GM06990 (cell line): ENCODE results near the gene FAM20C.
"Not testable (repeated sequence)": the region's sequence is repeated elsewhere in the genome, so short reads cannot be mapped to it uniquely, and the experiment has no call there.

Source experiments
- DNase-seq: peaks from one replicate; pipeline ENCODE4 v3.0.0-alpha.2; 2011; ENCODE audit not compliant: insufficient read length; ENCODE audit errors: extremely low read depth
- H3K27me3 ChIP-seq: replicated peaks from 2 replicates; pipeline ENCODE4 v1.6.0; 2011; ENCODE audit warnings: low read length; ENCODE audit not compliant: control insufficient read depth, insufficient read depth
- H3K36me3 ChIP-seq: 2 replicates; pipeline ENCODE4 v1.5.1; 2011; ENCODE audit warnings: low read length; ENCODE audit not compliant: control insufficient read depth, insufficient read depth
- H3K4me3 ChIP-seq: replicated peaks from 2 replicates; pipeline ENCODE4 v1.5.1; 2011; ENCODE audit warnings: low read depth, mild to moderate bottlenecking, control low read depth, low read length
- TF ChIP-seq, protein P1 (sequence below): IDR thresholded peaks from 2 replicates; pipeline ENCODE4 v1.5.1; 2011; ENCODE audit warnings: low read length, control low read depth, mild to moderate bottlenecking, inconsistent platforms; ENCODE audit not compliant: insufficient read depth, poor library complexity, severe bottlenecking

FAM20C gene

DNA sequence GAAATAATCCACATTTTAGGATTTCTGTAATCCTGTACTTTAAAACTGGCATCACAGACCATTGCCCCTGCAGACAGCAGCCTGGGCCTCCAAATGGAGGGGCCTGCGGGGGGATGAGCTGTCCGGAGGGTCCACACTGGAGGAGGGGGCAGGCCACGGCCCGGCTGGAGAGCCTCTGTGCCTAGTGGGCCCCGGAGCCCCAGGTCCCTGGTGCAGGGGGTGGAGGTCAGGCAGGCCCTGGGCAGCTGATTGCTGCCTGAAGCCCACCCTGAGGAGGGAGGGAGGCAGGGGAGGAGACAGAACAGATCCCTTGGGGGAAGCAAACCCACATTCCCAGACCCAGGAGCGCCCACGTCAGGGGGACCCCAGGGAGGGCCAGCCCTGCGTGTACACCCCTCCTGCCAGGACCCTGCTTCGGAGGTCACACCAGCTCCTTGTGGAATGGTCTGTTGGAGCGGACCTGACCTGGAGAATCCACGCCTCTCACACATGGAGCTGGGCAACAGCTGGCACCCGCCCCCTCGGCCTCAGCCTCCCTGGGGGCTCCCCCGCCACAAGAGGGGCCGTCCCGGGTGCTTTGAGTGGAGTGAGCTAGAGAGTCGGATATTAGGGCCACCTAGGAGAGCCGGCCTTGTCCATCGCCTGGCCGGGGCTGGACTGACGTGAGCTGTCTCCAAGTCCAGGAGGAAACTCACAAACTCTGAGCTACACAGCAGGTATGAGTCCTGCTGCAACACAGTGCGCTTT is 12.2 kb upstream of the FAM20C start:
- no peaks in the 10 kb centered on the region for H3K36me3 ChIP-seq
- H3K27me3 ChIP-seq = no peaks in the 10 kb centered on the region; the same call in 1 of the 2 replicates
- DNase-seq = no peak
- TF ChIP-seq, protein P1, sequence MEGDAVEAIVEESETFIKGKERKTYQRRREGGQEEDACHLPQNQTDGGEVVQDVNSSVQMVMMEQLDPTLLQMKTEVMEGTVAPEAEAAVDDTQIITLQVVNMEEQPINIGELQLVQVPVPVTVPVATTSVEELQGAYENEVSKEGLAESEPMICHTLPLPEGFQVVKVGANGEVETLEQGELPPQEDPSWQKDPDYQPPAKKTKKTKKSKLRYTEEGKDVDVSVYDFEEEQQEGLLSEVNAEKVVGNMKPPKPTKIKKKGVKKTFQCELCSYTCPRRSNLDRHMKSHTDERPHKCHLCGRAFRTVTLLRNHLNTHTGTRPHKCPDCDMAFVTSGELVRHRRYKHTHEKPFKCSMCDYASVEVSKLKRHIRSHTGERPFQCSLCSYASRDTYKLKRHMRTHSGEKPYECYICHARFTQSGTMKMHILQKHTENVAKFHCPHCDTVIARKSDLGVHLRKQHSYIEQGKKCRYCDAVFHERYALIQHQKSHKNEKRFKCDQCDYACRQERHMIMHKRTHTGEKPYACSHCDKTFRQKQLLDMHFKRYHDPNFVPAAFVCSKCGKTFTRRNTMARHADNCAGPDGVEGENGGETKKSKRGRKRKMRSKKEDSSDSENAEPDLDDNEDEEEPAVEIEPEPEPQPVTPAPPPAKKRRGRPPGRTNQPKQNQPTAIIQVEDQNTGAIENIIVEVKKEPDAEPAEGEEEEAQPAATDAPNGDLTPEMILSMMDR = no peak
- no peak overlapping the region for H3K4me3 ChIP-seq

GRCh38 chr7:181738-182137 is 10.6 kb upstream of the FAM20C start:
- H3K36me3 ChIP-seq = no peaks in the 10 kb centered on the region
- H3K4me3 ChIP-seq = no peak overlapping the region
- H3K27me3 ChIP-seq = no peaks in the 10 kb centered on the region
- TF ChIP-seq, protein P1 = no peak
- DNase-seq = no peak

- H3K27me3 ChIP-seq, DNase-seq, H3K36me3 ChIP-seq, H3K4me3 ChIP-seq: not testable (repeated sequence)
Measured at GRCh38 chr7:182502-182901, 9.9 kb upstream of the FAM20C start.

DNA sequence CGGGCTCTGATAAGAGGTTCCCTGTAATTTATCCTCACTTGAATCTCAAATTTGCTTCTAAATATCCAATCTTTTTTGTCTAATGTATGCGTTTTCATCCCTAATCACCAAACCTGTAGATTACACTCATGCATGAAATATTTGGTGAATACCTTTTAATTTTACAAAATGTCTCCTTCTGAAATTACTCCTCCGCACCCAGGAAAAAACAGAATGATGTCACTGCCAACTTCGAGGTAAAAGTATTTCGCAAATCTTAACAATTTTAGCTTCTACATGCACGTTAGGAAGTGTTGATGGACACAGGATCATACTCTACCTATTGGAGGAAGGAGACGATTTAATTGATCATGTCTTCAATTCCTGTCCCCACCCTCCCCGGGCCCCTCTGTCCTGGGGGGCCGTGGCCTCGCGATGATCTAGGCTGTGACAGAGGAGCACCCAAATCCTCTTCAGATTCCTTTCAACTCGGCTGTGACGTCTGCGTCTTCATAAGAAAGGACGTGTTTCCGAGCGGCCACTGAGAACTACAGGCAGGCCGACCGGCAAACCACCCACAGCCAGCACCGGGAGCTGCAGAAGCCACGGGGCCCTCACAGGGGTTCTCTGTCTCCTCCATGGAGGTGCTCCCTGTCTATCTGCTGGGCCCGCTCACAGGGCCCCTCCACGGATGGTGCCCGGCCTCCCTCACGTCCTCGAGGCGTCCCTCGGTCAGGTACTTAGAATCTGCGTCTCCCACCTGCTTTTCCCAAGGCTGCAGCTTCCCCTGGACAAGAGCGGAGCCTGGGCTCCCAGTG is 8.7 kb upstream of the FAM20C start:
- TF ChIP-seq, protein P1 = no peak
- DNase-seq = no peak
- no peak overlapping the region for H3K4me3 ChIP-seq
- no peaks in the 10 kb centered on the region for H3K36me3 ChIP-seq
- H3K27me3 ChIP-seq = no peaks in the 10 kb centered on the region; the same call in none of the 2 replicates

DNA sequence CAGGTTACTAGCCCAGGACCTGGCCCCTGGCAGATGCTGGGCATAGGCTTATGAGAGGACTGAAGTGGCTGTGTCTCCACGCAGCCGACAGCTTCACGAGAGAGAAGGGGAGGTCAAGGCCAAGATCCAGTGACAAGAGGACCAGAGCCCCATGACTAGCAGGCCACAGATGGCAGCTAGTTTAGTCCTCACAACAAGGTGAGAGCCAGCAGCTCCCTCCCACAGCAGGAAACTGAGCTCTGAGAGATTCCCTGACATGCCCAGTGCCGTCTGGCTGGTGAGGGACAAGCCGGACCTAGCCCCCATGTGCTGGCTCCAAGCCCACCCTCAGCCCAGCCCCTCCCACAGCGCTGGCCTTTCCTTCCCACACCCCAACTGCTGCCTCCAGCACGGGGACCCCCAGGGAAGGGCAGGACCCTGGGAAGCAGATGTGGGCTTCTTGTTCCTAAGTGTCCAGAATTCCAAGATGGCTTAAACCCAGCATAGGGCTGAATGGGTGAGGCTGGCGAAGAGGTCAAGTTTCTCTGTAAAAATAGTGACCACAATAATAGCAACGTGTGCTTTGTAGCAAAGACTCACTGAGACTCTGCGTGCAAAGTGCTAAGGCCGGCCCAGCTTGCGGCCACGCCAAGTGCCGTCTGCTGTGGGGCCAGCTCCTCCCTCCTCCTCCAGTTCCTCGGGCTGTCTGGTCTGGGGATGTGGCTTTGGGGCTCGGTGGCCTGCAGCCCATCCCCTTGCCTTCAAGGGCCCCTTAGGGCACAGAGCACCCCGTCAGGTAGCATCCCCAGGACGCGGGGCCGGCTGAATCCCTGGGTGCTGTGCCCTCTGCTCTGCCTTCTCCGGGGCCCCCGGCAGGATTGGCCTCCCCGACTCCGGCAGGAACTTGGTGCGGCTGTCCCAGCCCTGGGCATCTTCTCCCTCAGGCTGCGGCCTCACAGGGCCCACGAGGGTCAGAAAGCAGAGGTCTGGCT is 7.8 kb upstream of the FAM20C start:
- H3K36me3 ChIP-seq = no peaks in the 10 kb centered on the region
- H3K27me3 ChIP-seq = no peaks in the 10 kb centered on the region; the same call in none of the 2 replicates
- H3K4me3 ChIP-seq = no peak overlapping the region
- DNase-seq = no peak
- TF ChIP-seq, protein P1 = no peak
